Activated T-cell treated with anti-CD3 and anti-CD28 coated beads, Interleukin-2, amount 50 U/mL, for 24 hours (primary cell): Measurements from ENCODE around the gene EHMT1.
"Not testable (repeated sequence)": the region's sequence is repeated elsewhere in the genome, so short reads cannot be mapped to it uniquely, and the experiment has no call there.

Source experiments
- DNase-seq: peaks from one replicate; pipeline ENCODE4 v3.0.0-alpha.2; 2020
- H3K27ac Mint-ChIP-seq: 2 replicates; pipeline ENCODE4 v1.8.0; 2020; ENCODE audit warnings: mild to moderate bottlenecking, mixed read lengths
- H3K27me3 Mint-ChIP-seq: 2 replicates; pipeline ENCODE4 v1.8.0; 2020; ENCODE audit warnings: mixed read lengths
- H3K36me3 Mint-ChIP-seq: 2 replicates; pipeline ENCODE4 v1.8.0; 2020; ENCODE audit warnings: low read depth, mixed read lengths
- H3K4me1 Mint-ChIP-seq: 2 replicates; pipeline ENCODE4 v1.8.0; 2020; ENCODE audit warnings: low read depth, mixed read lengths
- H3K4me3 Mint-ChIP-seq: 2 replicates; pipeline ENCODE4 v1.8.0; 2020; ENCODE audit warnings: mild to moderate bottlenecking, moderate library complexity, mixed read lengths
- H3K9me3 Mint-ChIP-seq: 2 replicates; pipeline ENCODE4 v1.8.0; 2020; ENCODE audit warnings: mixed read lengths

EHMT1 gene

DNA sequence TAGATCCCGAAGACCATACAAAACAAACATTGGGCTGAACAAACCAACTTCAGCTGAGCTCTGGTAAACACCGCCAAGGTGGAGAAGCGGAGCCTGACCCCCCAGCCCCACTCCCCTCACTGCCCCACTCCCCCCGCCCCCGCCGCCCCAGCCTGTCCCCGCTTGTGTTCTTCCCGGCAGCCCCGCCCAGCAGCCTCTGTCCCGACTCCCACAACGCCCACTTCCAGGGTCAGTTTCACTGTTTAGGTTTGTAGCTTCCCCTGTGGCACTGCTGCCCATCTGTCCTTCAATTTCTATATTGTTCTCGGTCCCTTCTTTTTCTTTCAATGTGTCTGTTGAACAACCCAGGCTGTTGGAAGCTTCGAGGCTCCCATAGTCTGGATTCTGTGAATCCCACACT is 146.7 kb downstream of the EHMT1 start:
- H3K4me1 Mint-ChIP-seq, result peaks cover 16% of the 10 kb centered on the region
- peaks cover 83% of the 10 kb centered on the region for H3K36me3 Mint-ChIP-seq
- H3K27me3 Mint-ChIP-seq, result no peaks in the 10 kb centered on the region
- H3K27ac Mint-ChIP-seq, result peak overlapping the region; percentile 58
- no peak for DNase-seq
- no peak overlapping the region for H3K4me3 Mint-ChIP-seq
- no peaks in the 10 kb centered on the region for H3K9me3 Mint-ChIP-seq

DNA sequence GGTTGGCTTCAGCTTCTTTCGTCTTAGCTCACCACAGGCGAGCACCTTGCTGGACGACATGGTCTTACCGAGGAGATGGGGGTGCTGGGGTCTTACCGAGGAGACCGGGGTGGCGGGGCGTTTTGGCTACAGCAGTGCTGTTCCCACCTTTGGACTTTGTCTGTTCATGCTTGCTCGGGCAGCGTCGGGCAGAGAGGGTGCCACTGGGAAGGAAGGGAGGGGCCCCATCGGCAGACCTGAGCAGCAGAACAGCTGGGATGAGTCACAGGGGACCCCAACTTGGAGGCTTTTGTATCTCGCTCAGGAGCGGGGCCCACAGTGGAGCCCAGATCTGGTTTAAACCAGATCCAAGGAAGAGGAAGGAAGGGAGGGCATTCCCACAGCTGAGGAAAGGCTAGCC is 152.8 kb downstream of the EHMT1 start:
- Mint-ChIP-seq H3K27ac (peak overlapping the region; percentile 33), H3K27me3 (no peaks in the 10 kb centered on the region), H3K4me3 (no peak overlapping the region)

DNA sequence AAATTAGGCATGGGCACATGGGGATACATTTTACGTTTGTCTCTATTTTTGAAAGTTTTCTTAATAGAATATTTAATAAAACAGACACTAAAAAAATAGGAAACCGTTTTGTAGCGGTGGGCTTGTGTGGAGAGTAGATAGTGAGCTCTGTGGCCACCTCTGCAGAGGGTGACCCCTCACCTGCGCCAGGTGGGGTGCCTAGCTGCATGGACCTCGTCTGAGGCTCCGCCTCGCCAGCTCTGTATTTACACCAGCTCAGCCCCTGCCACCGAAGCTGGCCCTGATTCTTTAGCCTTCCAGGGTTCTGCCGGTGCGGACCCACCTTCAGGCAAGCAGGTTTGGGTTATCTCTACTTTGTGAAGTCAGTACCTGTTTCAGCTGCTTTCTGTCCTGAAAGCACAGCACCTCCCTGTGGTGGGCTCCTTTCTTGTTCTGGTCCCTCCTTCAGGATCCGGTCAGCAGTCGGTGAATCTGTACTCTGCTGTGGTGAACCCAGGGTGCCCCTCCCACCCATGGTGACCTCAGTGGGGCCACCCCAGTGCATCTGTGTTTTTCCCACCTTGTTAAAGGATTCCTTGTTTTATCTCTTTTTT is 153.6 kb downstream of the EHMT1 start:
- Mint-ChIP-seq H3K27me3 (no peaks in the 10 kb centered on the region), H3K4me1 (no peaks in the 10 kb centered on the region), H3K9me3 (no peaks in the 10 kb centered on the region), H3K27ac (no peak overlapping the region), H3K4me3 (no peak overlapping the region), H3K36me3 (peaks cover 62% of the 10 kb centered on the region)
- no peak for DNase-seq

More for the DNA sequence above, 152.8 kb downstream of the EHMT1 start:
- Mint-ChIP-seq H3K9me3 (no peaks in the 10 kb centered on the region), H3K4me1 (no peaks in the 10 kb centered on the region), H3K36me3 (peaks cover 70% of the 10 kb centered on the region)
- DNase-seq, result no peak

DNA sequence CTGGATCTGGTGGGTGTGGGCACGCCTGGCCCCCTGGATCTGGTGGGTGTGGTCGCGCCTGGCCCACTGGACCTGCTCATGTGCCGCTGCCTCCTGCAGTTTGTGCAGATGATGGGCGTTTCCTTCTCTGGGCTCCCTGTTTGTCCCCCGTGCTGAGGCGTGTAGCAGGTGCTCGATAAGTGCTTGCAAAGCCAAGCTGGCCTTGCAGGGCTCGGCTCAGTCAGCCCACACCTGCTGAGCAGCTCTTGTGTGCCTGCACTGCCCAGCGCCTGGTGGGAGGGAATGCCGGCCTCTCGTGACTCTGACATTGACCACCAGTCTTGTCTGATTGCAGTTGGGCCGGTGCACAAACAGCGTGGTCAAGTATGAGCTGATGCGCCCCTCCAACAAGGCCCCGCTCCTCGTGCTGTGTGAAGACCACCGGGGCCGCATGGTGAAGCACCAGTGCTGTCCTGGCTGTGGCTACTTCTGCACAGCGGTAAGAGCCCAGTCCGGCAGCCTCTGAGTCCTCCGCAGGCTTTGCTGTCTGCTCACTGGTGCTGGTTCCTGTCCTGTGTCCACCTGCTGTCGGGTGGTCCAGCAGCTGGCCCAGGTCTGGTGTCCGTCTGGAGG is 156.1 kb downstream of the EHMT1 start:
- no peak for DNase-seq
- H3K9me3 Mint-ChIP-seq, result no peaks in the 10 kb centered on the region
- no peak overlapping the region for H3K27ac Mint-ChIP-seq
- H3K4me3 Mint-ChIP-seq, result no peak overlapping the region
- no peaks in the 10 kb centered on the region for H3K27me3 Mint-ChIP-seq
- H3K4me1 Mint-ChIP-seq, result no peaks in the 10 kb centered on the region
- peaks cover 41% of the 10 kb centered on the region for H3K36me3 Mint-ChIP-seq

DNA sequence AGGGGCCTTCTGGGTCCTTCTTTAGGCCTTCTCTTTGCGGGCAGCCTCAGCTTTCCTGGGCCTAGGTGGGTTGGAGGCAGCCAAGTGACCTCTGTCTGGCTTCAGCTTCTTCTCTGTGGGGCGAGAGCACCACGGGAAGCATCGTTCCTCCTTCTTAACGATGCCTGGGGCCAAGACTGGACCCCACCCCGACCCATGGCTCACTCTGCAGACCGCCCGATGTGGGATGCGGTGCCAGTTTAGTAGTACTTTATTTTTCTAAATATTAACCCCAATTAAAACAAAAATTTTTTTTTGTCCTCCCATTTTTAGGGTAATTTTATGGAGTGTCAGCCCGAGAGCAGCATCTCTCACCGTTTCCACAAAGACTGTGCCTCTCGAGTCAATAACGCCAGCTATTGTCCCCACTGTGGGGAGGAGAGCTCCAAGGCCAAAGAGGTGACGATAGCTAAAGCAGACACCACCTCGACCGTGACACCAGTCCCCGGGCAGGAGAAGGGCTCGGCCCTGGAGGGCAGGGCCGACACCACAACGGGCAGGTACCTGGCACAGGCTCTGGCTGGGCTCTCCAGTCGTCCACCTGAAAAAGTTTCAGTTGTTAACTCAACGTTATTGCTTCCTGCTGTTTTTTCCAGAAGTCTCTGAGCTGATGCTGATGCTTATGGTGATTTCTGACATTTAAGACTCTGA is 157.6 kb downstream of the EHMT1 start:
- H3K4me3 Mint-ChIP-seq, result no peak overlapping the region
- no peak for DNase-seq
- H3K27me3 Mint-ChIP-seq, result no peaks in the 10 kb centered on the region
- no peaks in the 10 kb centered on the region for H3K9me3 Mint-ChIP-seq
- H3K27ac Mint-ChIP-seq, result no peak overlapping the region
- H3K4me1 Mint-ChIP-seq, result no peaks in the 10 kb centered on the region
- H3K36me3 Mint-ChIP-seq, result peaks cover 25% of the 10 kb centered on the region

DNA sequence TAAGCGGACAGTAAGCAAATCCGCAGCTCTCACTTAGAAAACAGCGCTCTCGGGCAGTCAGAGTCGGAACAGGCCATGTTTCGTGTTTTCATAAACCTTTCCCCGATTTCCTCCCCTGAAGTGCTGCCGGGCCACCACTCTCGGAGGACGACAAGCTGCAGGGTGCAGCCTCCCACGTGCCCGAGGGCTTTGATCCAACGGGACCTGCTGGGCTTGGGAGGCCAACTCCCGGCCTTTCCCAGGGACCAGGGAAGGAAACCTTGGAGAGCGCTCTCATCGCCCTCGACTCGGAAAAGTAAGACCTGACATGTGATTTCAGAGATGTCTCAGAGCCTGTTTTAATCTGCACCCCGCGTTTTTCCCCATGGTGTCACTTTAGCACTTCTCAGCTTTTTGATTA is 159.0 kb downstream of the EHMT1 start:
- no peak for DNase-seq
- Mint-ChIP-seq H3K9me3 (no peaks in the 10 kb centered on the region), H3K27me3 (no peaks in the 10 kb centered on the region), H3K4me1 (no peaks in the 10 kb centered on the region), H3K27ac (no peak overlapping the region), H3K36me3 (peaks cover 17% of the 10 kb centered on the region), H3K4me3 (no peak overlapping the region)

DNA sequence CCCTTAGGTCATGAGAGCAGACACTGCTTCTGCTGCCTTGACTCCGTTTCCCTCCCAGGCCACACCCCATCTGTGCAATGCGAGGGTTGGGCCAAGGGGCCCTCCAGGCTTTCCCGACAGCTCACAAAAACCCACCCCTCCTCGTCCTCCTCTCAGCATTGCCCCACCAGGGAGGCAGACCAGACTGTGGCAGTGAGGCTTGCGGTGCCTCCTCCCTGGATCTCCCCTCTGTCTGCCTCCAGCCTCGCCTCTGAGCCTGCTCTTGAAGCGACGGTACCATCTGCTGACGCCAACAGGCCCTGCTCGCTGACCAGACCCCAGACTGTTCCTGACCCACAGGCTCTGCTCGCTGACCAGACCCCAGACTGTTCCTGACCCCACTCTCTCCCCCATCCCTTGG is 159.5 kb downstream of the EHMT1 start:
- Mint-ChIP-seq H3K4me1 (no peaks in the 10 kb centered on the region), H3K36me3 (peaks cover 13% of the 10 kb centered on the region), H3K4me3 (no peak overlapping the region)

DNA sequence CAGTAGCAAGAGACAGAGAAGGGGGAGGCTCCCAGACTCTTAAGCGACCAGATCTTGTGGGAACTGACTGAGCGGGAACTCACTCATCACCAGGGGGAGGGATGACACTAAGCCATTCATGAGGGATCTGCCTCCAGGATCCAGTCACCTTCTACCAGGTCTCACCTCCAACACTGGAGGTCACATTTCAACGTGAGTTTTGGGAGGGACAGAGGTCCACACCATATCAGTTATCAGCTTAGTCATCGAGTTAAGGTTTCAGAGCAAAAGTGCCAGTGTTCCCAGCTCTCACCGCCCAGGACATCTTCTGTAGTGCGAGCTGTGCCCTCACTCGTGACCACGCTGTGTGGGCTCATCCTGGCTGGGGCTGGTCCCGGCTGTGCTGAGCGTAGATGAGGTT is 160.1 kb downstream of the EHMT1 start:
- no peak for DNase-seq
- Mint-ChIP-seq H3K27me3 (no peaks in the 10 kb centered on the region), H3K4me3 (no peak overlapping the region), H3K4me1 (no peaks in the 10 kb centered on the region), H3K27ac (peak overlapping the region; percentile 66), H3K36me3 (peaks cover 7% of the 10 kb centered on the region), H3K9me3 (no peaks in the 10 kb centered on the region)

More for the DNA sequence above, 159.5 kb downstream of the EHMT1 start:
- peak overlapping the region; percentile 66 for H3K27ac Mint-ChIP-seq
- H3K9me3 Mint-ChIP-seq, result no peaks in the 10 kb centered on the region
- no peaks in the 10 kb centered on the region for H3K27me3 Mint-ChIP-seq
- DNase-seq, result no peak

DNA sequence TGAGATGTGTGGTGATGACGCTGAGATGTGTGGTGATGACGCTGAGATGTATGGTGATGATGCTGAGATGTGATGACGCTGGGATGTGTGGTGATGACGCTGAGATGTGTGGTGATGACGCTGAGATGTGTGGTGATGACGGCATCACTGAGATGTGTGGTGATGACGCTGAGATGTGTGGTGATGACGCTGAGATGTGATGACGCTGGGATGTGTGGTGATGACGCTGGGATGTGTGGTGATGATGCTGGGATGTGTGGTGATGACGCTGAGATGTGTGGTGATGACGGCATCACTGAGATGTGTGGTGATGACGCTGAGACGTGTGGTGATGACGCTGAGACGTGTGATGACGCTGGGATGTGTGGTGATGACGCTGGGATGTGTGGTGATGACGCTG is 161.2 kb downstream of the EHMT1 start:
- H3K4me1 Mint-ChIP-seq, H3K27me3 Mint-ChIP-seq, H3K9me3 Mint-ChIP-seq, H3K4me3 Mint-ChIP-seq, H3K27ac Mint-ChIP-seq, DNase-seq, H3K36me3 Mint-ChIP-seq: not testable (repeated sequence)

DNA sequence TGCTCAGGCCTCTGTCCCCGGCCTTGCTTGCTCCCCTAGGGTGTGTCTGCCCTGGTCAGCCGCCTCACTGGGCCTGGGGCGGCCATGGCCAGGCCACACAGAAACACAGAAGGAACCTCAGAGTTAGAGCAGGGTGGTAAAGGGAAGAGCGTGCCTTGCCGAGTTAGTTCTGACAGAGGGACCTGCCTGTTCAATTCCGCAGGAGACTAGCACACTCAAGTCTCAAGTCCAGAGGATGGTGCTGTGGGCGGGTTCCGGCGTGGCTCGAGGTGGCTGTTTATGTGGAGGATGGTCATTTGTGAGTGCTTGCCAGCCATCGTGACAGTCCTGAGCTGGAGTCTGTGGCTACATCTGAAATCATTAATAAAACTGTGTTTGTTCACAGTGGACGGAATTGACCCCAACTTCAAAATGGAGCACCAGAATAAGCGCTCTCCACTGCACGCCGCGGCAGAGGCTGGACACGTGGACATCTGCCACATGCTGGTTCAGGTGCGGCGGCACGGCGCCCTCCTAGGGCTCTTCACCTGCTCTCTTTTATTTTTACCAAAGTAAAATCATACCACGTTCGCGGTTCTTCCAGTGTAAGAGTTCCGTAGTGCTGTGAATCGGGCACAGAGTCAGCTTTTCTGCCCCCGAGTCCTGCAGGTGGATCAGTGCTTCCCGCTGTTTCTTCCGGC is 163.2 kb downstream of the EHMT1 start:
- H3K9me3 Mint-ChIP-seq, result no peaks in the 10 kb centered on the region
- H3K27ac Mint-ChIP-seq, result no peak overlapping the region
- no peak overlapping the region for H3K4me3 Mint-ChIP-seq
- no peak for DNase-seq
- H3K36me3 Mint-ChIP-seq, result no peaks in the 10 kb centered on the region
- no peaks in the 10 kb centered on the region for H3K27me3 Mint-ChIP-seq
- H3K4me1 Mint-ChIP-seq, result peaks cover 4% of the 10 kb centered on the region

DNA sequence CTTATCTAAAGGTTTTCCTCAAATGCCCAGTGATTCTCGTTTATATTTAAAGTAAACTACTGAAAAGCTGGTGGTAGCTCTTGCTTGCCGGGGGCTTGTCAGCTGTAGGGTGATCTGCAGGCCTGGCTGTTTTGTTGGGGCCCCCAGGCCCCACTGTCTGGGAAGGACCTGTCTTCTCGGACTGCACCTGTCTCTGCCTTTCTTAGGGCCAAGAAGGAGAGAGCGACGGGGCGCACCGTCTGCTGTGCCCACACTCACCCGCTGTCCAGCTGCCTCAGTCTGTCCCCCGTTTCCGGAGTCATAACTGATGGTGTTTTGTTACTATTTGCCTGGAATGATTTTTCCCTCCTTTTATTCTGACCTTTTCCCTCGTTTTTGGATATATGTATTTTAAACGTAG is 164.7 kb downstream of the EHMT1 start:
- peaks cover 4% of the 10 kb centered on the region for H3K4me1 Mint-ChIP-seq
- no peaks in the 10 kb centered on the region for H3K27me3 Mint-ChIP-seq
- H3K9me3 Mint-ChIP-seq, result no peaks in the 10 kb centered on the region
- DNase-seq, result no peak
- peaks cover 5% of the 10 kb centered on the region for H3K36me3 Mint-ChIP-seq
- peak overlapping the region; percentile 30 for H3K27ac Mint-ChIP-seq
- H3K4me3 Mint-ChIP-seq, result no peak overlapping the region

DNA sequence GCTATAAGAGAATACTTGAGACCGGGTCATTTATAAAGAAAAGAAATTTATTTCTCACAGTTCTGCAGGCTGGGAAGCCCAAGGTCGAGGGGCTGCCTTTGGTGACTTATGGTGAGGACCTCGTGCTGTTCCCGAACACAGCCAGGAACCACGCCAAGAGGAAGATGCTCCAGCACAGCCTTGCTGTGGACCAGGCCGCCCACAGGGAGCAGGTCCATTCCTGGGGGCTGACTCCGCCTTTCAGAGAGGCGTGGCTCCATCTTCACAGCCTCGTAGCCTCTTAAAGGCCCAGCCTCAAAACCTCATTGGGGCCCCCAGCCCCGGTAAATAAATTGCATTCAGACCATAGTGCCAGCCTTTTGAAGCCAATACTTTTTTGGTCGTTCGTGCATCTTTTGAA is 165.2 kb downstream of the EHMT1 start:
- Mint-ChIP-seq H3K4me1 (peaks cover 4% of the 10 kb centered on the region), H3K27me3 (no peaks in the 10 kb centered on the region), H3K9me3 (no peaks in the 10 kb centered on the region), H3K4me3 (no peak overlapping the region), H3K27ac (no peak overlapping the region), H3K36me3 (peaks cover 9% of the 10 kb centered on the region)
- DNase-seq, result no peak

DNA sequence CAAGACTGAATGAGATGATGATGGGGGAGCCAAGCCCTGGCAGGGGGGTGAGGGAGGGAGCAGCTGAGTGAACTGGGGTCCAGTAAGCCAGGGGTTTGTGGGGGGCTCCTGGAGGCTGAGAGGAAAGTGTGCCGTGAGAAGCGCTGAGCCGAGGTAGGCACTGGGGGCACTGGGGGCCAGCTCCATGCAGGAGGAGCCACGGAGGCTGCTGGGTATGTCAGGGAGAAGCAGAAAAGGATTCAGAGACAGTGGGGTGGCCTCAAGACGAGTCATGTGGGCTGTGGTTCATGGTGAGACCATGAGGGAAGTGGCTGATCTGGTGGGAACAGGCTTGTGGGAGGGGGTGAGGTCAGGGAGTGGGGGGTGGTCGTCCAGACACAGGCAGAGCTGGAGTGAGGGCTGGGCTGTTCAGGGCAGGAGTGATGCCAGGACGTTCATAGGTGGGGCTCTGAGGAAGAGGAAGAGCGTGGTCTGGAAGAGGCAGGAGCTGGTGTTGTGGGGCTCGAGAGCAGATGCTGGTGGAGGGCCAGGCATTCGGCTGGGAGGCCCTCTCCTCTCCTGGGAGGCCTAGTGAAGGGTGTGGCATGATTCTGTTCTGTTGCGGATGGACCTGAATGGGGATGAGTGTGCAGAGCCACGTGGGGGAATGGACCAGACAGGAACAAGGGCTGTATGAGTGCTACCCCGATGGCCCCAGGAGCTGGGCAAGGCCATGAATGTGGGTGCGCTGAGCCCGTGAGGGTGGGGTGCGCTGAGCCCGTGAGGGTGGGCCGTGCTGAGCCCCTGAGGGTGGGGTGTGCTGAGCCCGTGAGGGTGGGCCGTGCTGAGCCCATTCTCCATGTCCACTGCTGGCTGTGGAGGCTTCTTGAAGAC is 166.1 kb downstream of the EHMT1 start:
- Mint-ChIP-seq H3K27me3 (no peaks in the 10 kb centered on the region), H3K36me3 (peaks cover 15% of the 10 kb centered on the region), H3K27ac (peak overlapping the region; percentile 53), H3K4me1 (peaks cover 4% of the 10 kb centered on the region), H3K9me3 (no peaks in the 10 kb centered on the region), H3K4me3 (no peak overlapping the region)
- no peak for DNase-seq

DNA sequence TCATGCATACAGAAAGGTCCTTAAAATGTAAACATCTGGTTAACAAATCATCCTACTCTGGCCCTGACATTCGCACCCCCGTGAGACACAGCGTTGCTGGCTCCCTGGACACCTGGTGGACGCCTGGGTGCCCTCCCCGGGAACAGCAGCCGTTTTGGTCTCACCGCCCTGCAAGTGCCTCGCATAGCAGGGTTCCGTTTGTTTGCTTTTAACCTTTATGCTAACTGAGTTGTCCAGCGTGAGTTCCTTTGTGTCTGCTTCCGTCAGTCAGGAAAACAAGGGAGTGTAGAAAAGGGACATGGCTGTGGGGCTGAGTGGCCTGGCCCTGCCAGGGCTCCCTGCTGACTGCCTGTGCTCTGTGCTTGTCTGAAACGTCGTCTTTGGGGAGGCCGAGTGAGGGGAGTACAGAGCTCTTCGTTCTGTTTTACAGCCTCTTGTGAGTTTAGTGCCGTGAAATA is 166.9 kb downstream of the EHMT1 start:
- no peak overlapping the region for H3K4me3 Mint-ChIP-seq
- H3K36me3 Mint-ChIP-seq, result peaks cover 22% of the 10 kb centered on the region
- H3K9me3 Mint-ChIP-seq, result no peaks in the 10 kb centered on the region
- H3K4me1 Mint-ChIP-seq, result peaks cover 4% of the 10 kb centered on the region
- no peaks in the 10 kb centered on the region for H3K27me3 Mint-ChIP-seq
- no peak overlapping the region for H3K27ac Mint-ChIP-seq
- DNase-seq, result no peak
